HepG2 (cell line): ENCODE data around the gene NOP9. TPM values are rescaled to one million over a fixed set of nuclear protein-coding genes. Genes with fewer than 3 reads are reported as not detected.
A peak's percentile ranks its signal among the peaks of the same experiment; 100 is the strongest.

Experiments used
- ARNT ChIP-seq: fragments of 450-650 bp; IDR thresholded peaks from 2 replicates; pipeline ENCODE4 v1.6.1; 2017
- ASH2L ChIP-seq: fragments of 300-600, 200-600 bp; sonication (generic); IDR thresholded peaks from 2 replicates; pipeline ENCODE4 v1.7.0; 2017; ENCODE audit warnings: low read depth, mild to moderate bottlenecking, moderate library complexity, mixed read lengths, low read length; ENCODE audit not compliant: insufficient read length
- FOXA1 ChIP-seq, 2 experiments: fragments of 450-650 bp in 1 of 2; sonication (generic) in 1 of 2; formaldehyde crosslinking in 1 of 2; IDR thresholded peaks; 2 replicates each; pipeline versions ENCODE4 v1.4.0 to v1.6.1; 2016 to 2020; ENCODE audit warnings: missing genetic modification reagents in 1 of 2
- FOXC1 ChIP-seq: sonication (generic); formaldehyde crosslinking; IDR thresholded peaks from 2 replicates; pipeline ENCODE4 v1.8.0; 2022; ENCODE audit warnings: mild to moderate bottlenecking, missing genetic modification reagents, borderline replicate concordance
- FOXK2 ChIP-seq: fragments of 450-650 bp; IDR thresholded peaks from 2 replicates; pipeline ENCODE4 v1.6.1; 2016
- FOXO4 ChIP-seq: sonication (generic); formaldehyde crosslinking; conservative IDR thresholded peaks from 2 replicates; pipeline ENCODE4 v1.8.1; 2023; ENCODE audit warnings: missing genetic modification reagents
- GATAD1 ChIP-seq: IDR thresholded peaks from 2 replicates; pipeline ENCODE4 v1.6.1; 2016; ENCODE audit warnings: missing genetic modification reagents, missing compliant biosample characterization
- HMG20B ChIP-seq: conservative IDR thresholded peaks from 2 replicates; pipeline ENCODE4 v1.6.1; 2016; ENCODE audit warnings: missing genetic modification reagents, missing compliant biosample characterization
- JUNB ChIP-seq: sonication (generic); formaldehyde crosslinking; IDR thresholded peaks from 2 replicates; pipeline ENCODE4 v1.8.0; 2022; ENCODE audit warnings: missing genetic modification reagents, mild to moderate bottlenecking, borderline replicate concordance
- NFE2L2 ChIP-seq: fragments of 150-350 bp; IDR thresholded peaks from 2 replicates; pipeline ENCODE4 v1.6.1; 2014; ENCODE audit warnings: low read length
- REPIN1 ChIP-seq: sonication (generic); formaldehyde crosslinking; IDR thresholded peaks from 2 replicates; pipeline ENCODE4 v1.8.0; 2022; ENCODE audit warnings: missing genetic modification reagents, low read depth, mild to moderate bottlenecking, borderline replicate concordance
- SNAPC5 ChIP-seq: sonication (generic); formaldehyde crosslinking; IDR thresholded peaks from 2 replicates; pipeline ENCODE4 v1.8.1; 2023; ENCODE audit warnings: mild to moderate bottlenecking, missing genetic modification reagents, borderline replicate concordance
- SOX13 ChIP-seq, 3 experiments: fragments of 450-650 bp in 1 of 3; sonication (generic) in 1 of 3; formaldehyde crosslinking in 1 of 3; IDR thresholded peaks in 2 of 3; conservative IDR thresholded peaks in 1 of 3; 2 replicates each; pipeline versions ENCODE4 v1.5.0 to v1.6.1; 2016 to 2020; ENCODE audit warnings: antibody characterized with exemption in 1 of 3, mild to moderate bottlenecking in 1 of 3, missing compliant biosample characterization in 1 of 3, missing genetic modification reagents in 1 of 3, moderate library complexity in 1 of 3
- THAP8 ChIP-seq: sonication (generic); formaldehyde crosslinking; IDR thresholded peaks from 2 replicates; pipeline ENCODE4 v1.5.1; 2020; ENCODE audit warnings: missing genetic modification reagents, mild to moderate bottlenecking, borderline replicate concordance
- ZC3H13 ChIP-seq: sonication (generic); formaldehyde crosslinking; IDR thresholded peaks from 2 replicates; pipeline ENCODE4 v1.8.1; 2023; ENCODE audit warnings: mild to moderate bottlenecking, missing genetic modification reagents, moderate library complexity
- ZFP82 ChIP-seq: sonication (generic); formaldehyde crosslinking; IDR thresholded peaks from 2 replicates; pipeline ENCODE4 v1.5.1; 2020; ENCODE audit warnings: mild to moderate bottlenecking, missing genetic modification reagents, borderline replicate concordance
- ZFP90 ChIP-seq: sonication (generic); formaldehyde crosslinking; IDR thresholded peaks from 2 replicates; pipeline ENCODE4 v1.8.0; 2022; ENCODE audit warnings: missing genetic modification reagents, mild to moderate bottlenecking, inconsistent platforms, borderline replicate concordance
- ZNF12 ChIP-seq: sonication (generic); formaldehyde crosslinking; IDR thresholded peaks from 2 replicates; pipeline ENCODE4 v1.5.0; 2020; ENCODE audit warnings: missing genetic modification reagents
- ZSCAN31 ChIP-seq: sonication (generic); formaldehyde crosslinking; IDR thresholded peaks from 2 replicates; pipeline ENCODE4 v1.5.0; 2020; ENCODE audit warnings: low read depth, mild to moderate bottlenecking, missing genetic modification reagents
- polyA plus RNA-seq, 8 experiments: library from polyadenylated mRNA; depleted of rRNA in 3 of 8; stranded (reverse) in 7 of 8; unstranded in 1 of 8; fragments of >200 nt; fragmentation: Illumina TruSeq in 4 of 8; extraction: Trizol in 4 of 8; gene quantifications; 2 replicates each; pipeline versions ENCODE4 v1.2.1 to v1.2.3, GENCODE V29; 2011 to 2016; ENCODE audit warnings: low read depth in 4 of 8, missing spikeins in 1 of 8, mixed read lengths in 1 of 8; ENCODE audit not compliant: insufficient read depth in 1 of 8
- total RNA-seq, 5 experiments: library from RNA; depleted of rRNA; stranded (reverse); fragments of >200 nt; fragmentation: Illumina TruSeq; extraction: Trizol; gene quantifications; 2 replicates each; pipeline ENCODE4 v1.2.3, GENCODE V29; 2016; ENCODE audit warnings: low read depth in 1 of 5
- TF ChIP-seq, protein P1 (sequence below): sonication (generic); formaldehyde crosslinking; IDR thresholded peaks from 2 replicates; pipeline ENCODE4 v1.4.0; 2020; ENCODE audit warnings: low read depth, missing genetic modification reagents
- TF ChIP-seq, protein P2 (sequence below): sonication (generic); formaldehyde crosslinking; IDR thresholded peaks from 2 replicates; pipeline ENCODE4 v1.8.1; 2023; ENCODE audit warnings: mild to moderate bottlenecking, moderate library complexity, missing genetic modification reagents

The NOP9 gene
- total and polyA plus RNA-seq, 2 of the 13 experiments (the other 11 are each of a cell fraction or from before 2014, with no cell fraction given) = 24.5 to 61.6 TPM

DNA sequence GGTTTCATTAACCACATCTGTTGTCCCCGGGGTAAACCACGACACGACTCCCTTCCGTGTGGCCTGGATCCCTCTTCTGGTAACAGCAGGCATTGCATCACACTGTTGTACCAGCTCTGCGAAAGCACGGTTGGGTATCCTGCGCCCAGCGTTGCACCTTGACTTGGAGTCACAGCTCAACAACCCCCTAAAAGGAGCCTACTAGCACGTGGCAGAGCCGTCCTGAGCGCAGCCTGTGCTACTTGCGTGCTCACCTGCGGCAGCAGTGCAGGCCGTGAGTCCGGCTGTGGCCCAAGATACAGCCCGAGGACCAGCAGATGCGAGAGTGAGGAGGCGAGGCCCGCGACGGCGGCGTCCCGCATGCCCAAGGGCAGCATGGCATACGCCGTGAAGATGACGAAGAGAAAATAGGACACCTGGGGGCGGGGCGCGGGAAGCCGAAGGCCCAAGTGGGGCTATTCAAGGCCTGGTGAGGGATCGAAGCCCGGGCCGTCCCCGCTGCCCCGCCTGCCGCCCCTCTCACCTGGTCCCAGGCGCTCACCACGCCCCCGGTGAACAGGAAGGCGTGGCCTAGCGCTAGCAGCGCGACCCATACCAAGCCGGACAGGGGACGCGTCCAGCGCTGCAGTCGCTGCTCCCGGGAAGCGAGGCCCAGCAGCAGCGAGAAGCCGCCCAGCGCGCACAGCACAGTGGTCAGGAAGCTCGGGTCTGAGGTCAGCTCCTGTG lies 32.8 kb downstream of the NOP9 start (continued):
- TF ChIP-seq FOXO4 (peak; percentile 99; the same call in 1 of the 2 replicates), ZSCAN31 (peak; percentile 99), ZFP82 (CRISPR knock-in tag) (0 out of 2 replicates have a peak, but pooled peaks have one; percentile 66), SNAPC5 (CRISPR knock-in tag) (no peak), GATAD1 (CRISPR knock-in tag) (peak; percentile 69; the same call in 1 of the 2 replicates), NFE2L2 (no peak), SOX13 (IDR thresholded peaks at IDR 0.05) (no peak), SOX13 (CRISPR knock-in tag; conservative IDR thresholded peaks at IDR 0.05 in 1 of 2, IDR thresholded peaks at IDR 0.05 in 1 of 2) (peak in 1 of 2 experiments; percentile 9; a peak in 2 of 4 replicates), REPIN1 (CRISPR knock-in tag) (peak; percentile 87), JUNB (peak; percentile 86), ZFP90 (no peak; the same call in 1 of the 2 replicates), HMG20B (peak; percentile 53; the same call in 1 of the 2 replicates), ZNF12 (CRISPR knock-in tag) (peak; percentile 88), FOXK2 (no peak), FOXC1 (CRISPR knock-in tag) (peak; percentile 100), ARNT (no peak), ASH2L (peak; percentile 89), ZC3H13 (peak; percentile 98), THAP8 (CRISPR knock-in tag) (no peak), FOXA1 (IDR thresholded peaks at IDR 0.05) (no peak), FOXA1 (CRISPR knock-in tag; IDR thresholded peaks at IDR 0.05) (no peak)
- TF ChIP-seq, protein P1, sequence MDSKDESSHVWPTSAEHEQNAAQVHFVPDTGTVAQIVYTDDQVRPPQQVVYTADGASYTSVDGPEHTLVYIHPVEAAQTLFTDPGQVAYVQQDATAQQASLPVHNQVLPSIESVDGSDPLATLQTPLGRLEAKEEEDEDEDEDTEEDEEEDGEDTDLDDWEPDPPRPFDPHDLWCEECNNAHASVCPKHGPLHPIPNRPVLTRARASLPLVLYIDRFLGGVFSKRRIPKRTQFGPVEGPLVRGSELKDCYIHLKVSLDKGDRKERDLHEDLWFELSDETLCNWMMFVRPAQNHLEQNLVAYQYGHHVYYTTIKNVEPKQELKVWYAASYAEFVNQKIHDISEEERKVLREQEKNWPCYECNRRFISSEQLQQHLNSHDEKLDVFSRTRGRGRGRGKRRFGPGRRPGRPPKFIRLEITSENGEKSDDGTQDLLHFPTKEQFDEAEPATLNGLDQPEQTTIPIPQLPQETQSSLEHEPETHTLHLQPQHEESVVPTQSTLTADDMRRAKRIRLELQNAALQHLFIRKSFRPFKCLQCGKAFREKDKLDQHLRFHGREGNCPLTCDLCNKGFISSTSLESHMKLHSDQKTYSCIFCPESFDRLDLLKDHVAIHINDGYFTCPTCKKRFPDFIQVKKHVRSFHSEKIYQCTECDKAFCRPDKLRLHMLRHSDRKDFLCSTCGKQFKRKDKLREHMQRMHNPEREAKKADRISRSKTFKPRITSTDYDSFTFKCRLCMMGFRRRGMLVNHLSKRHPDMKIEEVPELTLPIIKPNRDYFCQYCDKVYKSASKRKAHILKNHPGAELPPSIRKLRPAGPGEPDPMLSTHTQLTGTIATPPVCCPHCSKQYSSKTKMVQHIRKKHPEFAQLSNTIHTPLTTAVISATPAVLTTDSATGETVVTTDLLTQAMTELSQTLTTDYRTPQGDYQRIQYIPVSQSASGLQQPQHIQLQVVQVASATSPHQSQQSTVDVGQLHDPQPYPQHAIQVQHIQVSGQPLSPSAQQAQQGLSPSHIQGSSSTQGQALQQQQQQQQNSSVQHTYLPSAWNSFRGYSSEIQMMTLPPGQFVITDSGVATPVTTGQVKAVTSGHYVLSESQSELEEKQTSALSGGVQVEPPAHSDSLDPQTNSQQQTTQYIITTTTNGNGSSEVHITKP (CRISPR knock-in tag) = 0 out of 2 replicates have a peak, but pooled peaks have one; percentile 76
- TF ChIP-seq, protein P2, sequence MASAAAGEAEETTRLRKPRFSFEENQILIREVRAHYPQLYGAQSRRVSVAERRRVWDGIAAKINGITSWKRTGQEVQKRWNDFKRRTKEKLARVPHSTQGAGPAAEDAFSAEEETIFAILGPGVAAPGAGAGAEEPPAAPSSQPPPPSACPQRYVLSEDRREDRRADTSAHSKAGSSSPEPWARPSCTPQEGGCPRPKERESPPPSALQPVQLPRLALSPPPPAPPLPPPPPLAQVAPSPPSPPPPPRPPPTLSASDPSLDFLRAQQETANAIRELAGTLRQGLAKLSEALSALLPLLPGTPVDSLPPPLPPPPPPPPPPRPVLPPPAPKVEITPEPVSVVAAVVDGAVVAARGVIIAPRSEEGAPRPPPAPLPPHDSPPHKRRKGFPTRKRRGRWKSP = peak; percentile 98
